ENCODE data around the gene IRGC. TPM values are rescaled to one million over a fixed set of nuclear protein-coding genes. Genes with fewer than 3 reads are reported as not detected.
"Not testable (repeated sequence)": the region's sequence is repeated elsewhere in the genome, so short reads cannot be mapped to it uniquely, and the experiment has no call there.

Gene IRGC
- polyA plus RNA-seq (ENCODE audit: insufficient read length in 4 of 4): not detected

- no peak for DNase-seq (ENCODE audit: low read depth in 4 of 4, low spot score in 3 of 4)
Observed at GRCh38 chr19:43715776-43716175, at the start of gene IRGC. TSS of gene IRGC (plus strand) at chr19:43716076. CDS start at chr19:43718559, 2,483 bp downstream.

GRCh38 chr19:43667126-43667875 is 48.6 kb upstream of the IRGC start:
- no peak for DNase-seq (ENCODE audit: low read depth in 4 of 4, low spot score in 3 of 4)

- no peak for DNase-seq (ENCODE audit: low read depth in 4 of 4, low spot score in 3 of 4)
Observed at GRCh38 chr19:43667876-43668405, 47.9 kb upstream of the IRGC start.

- DNase-seq (ENCODE audit: low read depth in 4 of 4, low spot score in 3 of 4): peak; percentile 92 to 97 (median 94)
Observed at GRCh38 chr19:43668406-43669109, 47.3 kb upstream of the IRGC start.

- no peak for DNase-seq (ENCODE audit: low read depth in 4 of 4, low spot score in 3 of 4)
Observed at GRCh38 chr19:43672061-43672679, 43.7 kb upstream of the IRGC start.

- no peak for DNase-seq (ENCODE audit: low read depth in 4 of 4, low spot score in 3 of 4)
Observed at GRCh38 chr19:43673637-43674036, 42.2 kb upstream of the IRGC start.

GRCh38 chr19:43674183-43674582 is 41.7 kb upstream of the IRGC start:
- DNase-seq (ENCODE audit: low read depth in 4 of 4, low spot score in 3 of 4): no peak

GRCh38 chr19:43674596-43674995 is 41.3 kb upstream of the IRGC start:
- DNase-seq (ENCODE audit: low read depth in 4 of 4, low spot score in 3 of 4): no peak

GRCh38 chr19:43675269-43675879 is 40.5 kb upstream of the IRGC start:
- no peak for DNase-seq (ENCODE audit: low read depth in 4 of 4, low spot score in 3 of 4)

- DNase-seq (ENCODE audit: low read depth in 4 of 4, low spot score in 3 of 4): no peak
Observed at GRCh38 chr19:43675906-43676305, 40.0 kb upstream of the IRGC start.

GRCh38 chr19:43678512-43679261 is 37.2 kb upstream of the IRGC start:
- DNase-seq (ENCODE audit: low read depth in 4 of 4, low spot score in 3 of 4): no peak

- DNase-seq (ENCODE audit: low read depth in 4 of 4, low spot score in 3 of 4): no peak
Observed at GRCh38 chr19:43681821-43682220, 34.1 kb upstream of the IRGC start.

GRCh38 chr19:43682269-43682668 is 33.6 kb upstream of the IRGC start:
- DNase-seq (ENCODE audit: low read depth in 4 of 4, low spot score in 3 of 4): not testable (repeated sequence)

GRCh38 chr19:43682824-43683661 is 32.8 kb upstream of the IRGC start:
- DNase-seq (ENCODE audit: low read depth in 4 of 4, low spot score in 3 of 4): no peak

GRCh38 chr19:43683905-43684304 is 32.0 kb upstream of the IRGC start:
- DNase-seq (ENCODE audit: low read depth in 4 of 4, low spot score in 3 of 4): no peak

- DNase-seq (ENCODE audit: low read depth in 4 of 4, low spot score in 3 of 4): no peak
Observed at GRCh38 chr19:43684326-43684725, 31.6 kb upstream of the IRGC start.

- no peak for DNase-seq (ENCODE audit: low read depth in 4 of 4, low spot score in 3 of 4)
Observed at GRCh38 chr19:43687660-43687997, 28.2 kb upstream of the IRGC start.

- no peak for DNase-seq (ENCODE audit: low read depth in 4 of 4, low spot score in 3 of 4)
Observed at GRCh38 chr19:43688059-43688701, 27.7 kb upstream of the IRGC start.

GRCh38 chr19:43690444-43690843 is 25.4 kb upstream of the IRGC start:
- no peak for DNase-seq (ENCODE audit: low read depth in 4 of 4, low spot score in 3 of 4)
